Hepatocyte (in vitro differentiated cells): ENCODE measurements around the gene JKAMP.

Source experiments
- EZH2phosphoT487 ChIP-seq: fragments of 200-600 bp; sonication (generic); IDR thresholded peaks from one replicate; pipeline ENCODE4 v1.6.1; 2018; ENCODE audit warnings: antibody characterized with exemption, mild to moderate bottlenecking, low read depth, moderate library complexity; ENCODE audit not compliant: unreplicated experiment, severe bottlenecking
- TF ChIP-seq, protein P1 (sequence below): fragments of 200-600 bp; sonication (generic); IDR thresholded peaks from 2 replicates; pipeline ENCODE4 v1.5.1; 2016; ENCODE audit warnings: antibody characterized with exemption, mild to moderate bottlenecking; ENCODE audit not compliant: poor library complexity

- TF ChIP-seq, protein P1, sequence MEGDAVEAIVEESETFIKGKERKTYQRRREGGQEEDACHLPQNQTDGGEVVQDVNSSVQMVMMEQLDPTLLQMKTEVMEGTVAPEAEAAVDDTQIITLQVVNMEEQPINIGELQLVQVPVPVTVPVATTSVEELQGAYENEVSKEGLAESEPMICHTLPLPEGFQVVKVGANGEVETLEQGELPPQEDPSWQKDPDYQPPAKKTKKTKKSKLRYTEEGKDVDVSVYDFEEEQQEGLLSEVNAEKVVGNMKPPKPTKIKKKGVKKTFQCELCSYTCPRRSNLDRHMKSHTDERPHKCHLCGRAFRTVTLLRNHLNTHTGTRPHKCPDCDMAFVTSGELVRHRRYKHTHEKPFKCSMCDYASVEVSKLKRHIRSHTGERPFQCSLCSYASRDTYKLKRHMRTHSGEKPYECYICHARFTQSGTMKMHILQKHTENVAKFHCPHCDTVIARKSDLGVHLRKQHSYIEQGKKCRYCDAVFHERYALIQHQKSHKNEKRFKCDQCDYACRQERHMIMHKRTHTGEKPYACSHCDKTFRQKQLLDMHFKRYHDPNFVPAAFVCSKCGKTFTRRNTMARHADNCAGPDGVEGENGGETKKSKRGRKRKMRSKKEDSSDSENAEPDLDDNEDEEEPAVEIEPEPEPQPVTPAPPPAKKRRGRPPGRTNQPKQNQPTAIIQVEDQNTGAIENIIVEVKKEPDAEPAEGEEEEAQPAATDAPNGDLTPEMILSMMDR = no peak
- TF ChIP-seq EZH2phosphoT487 = no peak
Observed at GRCh38 chr14:59480166-59480565, 4.2 kb upstream of the JKAMP start.
